NK-92 treated with Interleukin-12 subunit alpha and Interleukin-12 subunit beta, amount 100 ng/mL, for 24 hours (cell line): Measurements from ENCODE around the gene ATF2.
A peak's percentile ranks its signal among the peaks of the same experiment; 100 is the strongest.

Experiments used
- DNase-seq: peaks from one replicate; lab custom pipeline; 2025; lab: John Stamatoyannopoulos, UW

The ATF2 gene, protein sequence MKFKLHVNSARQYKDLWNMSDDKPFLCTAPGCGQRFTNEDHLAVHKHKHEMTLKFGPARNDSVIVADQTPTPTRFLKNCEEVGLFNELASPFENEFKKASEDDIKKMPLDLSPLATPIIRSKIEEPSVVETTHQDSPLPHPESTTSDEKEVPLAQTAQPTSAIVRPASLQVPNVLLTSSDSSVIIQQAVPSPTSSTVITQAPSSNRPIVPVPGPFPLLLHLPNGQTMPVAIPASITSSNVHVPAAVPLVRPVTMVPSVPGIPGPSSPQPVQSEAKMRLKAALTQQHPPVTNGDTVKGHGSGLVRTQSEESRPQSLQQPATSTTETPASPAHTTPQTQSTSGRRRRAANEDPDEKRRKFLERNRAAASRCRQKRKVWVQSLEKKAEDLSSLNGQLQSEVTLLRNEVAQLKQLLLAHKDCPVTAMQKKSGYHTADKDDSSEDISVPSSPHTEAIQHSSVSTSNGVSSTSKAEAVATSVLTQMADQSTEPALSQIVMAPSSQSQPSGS

GRCh38 chr2:175167792-175168563 is at the start of gene ATF2:
Gene ATF2 (minus strand): TSS chr2:175168203. CDS start chr2:175136443, 31,760 bp downstream.
- DNase-seq, result peak; percentile 99

- no peak for DNase-seq
Measured at GRCh38 chr2:175207741-175208438, 39.9 kb upstream of the ATF2 start.

- DNase-seq, result no peak
Measured at GRCh38 chr2:175206866-175207265, 38.9 kb upstream of the ATF2 start.

DNA sequence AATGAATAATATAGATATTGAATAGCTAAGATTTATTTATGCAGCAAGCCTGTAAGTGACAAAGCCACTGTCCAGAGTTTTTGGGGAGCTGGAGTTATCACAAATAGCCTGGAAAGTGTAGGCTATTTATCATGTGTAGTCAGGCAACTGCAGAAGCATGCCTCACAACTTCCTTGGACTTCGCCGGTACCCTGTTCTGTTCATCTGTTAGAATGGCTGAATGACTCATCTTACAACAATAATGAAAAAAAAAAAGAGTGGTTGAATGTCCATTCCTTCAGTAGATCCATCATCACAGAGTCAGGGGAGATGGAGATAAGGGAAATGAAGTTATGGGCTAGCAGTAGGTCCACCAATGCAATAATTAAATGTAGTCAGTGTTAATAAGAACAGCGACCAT is 37.5 kb upstream of the ATF2 start:
- DNase-seq, result no peak

DNA sequence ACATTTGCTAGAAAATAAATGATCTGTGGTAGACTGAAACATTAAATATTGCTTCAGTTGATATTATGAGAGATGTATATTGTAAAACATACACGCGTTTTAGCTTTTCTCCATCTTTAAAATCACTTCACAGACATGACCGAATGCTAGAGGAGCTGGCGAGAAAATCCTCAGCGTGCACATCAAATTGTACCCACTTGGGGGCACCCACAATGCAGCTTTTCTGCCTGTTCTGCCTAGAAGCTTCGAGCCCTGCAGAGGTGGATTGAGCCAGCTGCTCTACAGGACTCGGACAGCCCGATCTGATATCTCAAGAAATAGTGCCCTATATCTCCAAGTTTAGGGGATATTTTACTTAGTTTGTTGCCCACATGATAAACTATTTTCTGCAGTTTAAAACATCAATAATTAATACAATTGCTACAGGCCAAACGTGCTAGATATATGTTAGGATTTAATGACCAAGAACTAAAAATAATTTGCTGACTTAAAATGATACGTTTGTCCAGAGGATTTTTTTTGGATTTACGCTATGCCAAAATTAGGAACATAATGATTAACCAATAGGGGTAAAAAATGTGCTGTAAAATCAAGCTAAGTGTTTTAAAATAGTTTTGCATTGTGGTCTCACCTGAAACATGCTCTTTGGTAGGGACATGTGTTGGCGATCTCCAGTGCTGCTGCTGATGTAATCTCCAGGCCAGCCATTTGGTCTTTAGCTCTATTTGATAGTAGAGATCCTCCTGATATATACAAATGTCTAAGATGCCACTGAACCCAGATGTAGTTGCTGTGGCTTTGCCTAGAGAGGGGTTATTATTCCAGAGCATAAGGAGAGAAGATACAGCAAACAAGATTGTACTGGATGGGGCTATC is 35.9 kb upstream of the ATF2 start:
- DNase-seq, result peak; percentile 16

- DNase-seq, result no peak
Measured at GRCh38 chr2:175195012-175195411, 27.0 kb upstream of the ATF2 start.

GRCh38 chr2:175188761-175189160 is 20.8 kb upstream of the ATF2 start:
- DNase-seq, result no peak

DNA sequence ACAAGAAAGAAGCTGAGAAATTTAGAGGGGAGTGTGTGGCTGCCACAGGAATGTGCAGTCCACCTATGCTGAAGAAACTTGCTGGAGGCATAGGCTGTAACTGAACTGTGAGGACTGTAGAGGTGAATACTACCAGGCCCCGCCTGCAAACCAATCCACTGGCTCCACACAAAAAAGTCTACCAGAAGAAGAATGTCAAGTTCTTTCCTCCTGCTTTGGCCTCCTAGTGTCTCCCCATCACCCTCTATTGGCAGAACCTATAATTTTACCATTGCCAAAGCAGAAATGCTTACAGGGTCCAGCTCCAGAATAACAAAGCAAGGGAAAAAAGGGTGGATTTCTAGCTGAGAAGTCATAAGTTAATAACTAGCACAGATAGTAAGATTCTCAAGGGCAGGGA is 19.4 kb upstream of the ATF2 start:
- DNase-seq, result no peak

DNA sequence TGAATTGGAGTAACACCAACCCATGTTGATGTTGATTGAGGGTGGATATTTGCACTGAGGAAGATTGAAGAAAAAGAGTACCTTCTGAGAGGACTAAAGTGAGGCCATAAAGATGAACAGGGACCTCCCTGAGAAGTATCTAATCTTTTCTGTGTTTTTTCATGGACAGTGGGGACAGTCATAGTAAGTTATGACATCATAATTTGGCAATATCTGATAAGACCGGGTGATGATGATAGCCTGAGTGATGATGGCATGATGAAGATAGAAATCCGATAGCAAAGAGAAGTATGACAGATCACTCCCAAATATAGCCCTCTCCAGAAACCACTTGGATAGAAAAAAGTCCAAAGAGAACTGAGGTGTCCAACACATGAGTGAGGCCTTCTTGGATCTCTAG is 15.7 kb upstream of the ATF2 start:
- no peak for DNase-seq

DNA sequence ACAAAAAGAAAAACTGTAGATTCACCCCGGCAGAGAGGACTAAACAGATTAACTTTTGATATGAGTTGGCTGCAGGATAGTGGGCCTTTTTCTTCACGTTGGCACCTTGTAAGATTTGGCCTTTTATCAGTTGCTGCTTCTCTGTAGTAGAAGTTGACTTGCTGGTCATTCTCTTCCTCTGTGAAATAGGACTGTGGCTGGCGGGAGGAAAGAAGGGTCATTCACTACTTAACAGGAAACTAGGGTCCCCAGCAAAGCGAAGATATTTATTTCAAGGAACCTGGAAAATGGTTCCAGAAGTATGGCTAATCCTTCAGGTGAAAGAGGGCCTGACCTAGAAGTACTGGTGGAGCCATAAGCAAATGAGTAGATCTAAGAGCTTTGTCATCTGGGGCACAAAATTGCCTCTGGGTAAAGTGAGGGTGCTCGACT is 13.9 kb upstream of the ATF2 start:
- DNase-seq, result no peak

DNA sequence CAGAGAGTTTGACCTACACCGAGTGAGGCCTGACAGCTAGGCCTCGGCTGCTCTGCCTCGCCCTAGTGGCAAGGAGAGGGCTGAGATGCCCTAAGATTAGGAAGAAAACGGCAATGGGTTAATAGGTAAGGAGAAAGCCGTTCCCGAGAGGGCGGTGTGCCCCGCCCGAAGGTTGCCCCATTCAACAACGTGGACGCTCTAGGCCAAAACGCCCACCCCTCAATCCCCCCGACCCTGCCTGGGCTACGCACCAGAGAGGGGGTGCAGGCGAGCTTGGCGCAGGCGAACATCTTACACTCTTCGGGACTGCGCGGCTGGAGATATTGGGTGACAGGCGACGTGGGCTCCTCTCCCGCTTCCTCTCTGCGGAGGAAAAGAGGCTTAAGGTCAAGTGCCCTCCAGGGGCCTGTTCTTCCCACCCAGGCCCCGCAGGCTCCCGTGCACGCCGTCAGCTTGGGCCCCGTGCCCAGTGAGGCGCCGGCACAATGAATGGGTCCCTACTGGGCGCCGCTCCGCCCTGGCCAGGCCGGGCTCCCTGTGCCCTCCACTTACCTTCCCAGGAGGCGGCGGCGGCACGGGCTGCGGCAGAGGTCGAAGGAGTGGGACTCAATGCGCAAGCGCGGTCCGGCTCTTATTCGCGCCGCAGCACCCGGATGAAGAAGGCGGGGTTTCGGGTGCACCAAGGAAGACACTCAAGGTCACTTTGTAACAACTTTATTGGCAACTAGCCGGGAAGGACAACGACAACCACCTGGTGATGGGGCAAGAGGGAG is 13.3 kb upstream of the ATF2 start, which contains the start of gene ATP5MC3:
TSS of gene ATP5MC3 (minus strand) at position 607 of the 773 bp plus-strand sequence. CDS start at position 290, 317 bp downstream.
- peak; percentile 85 for DNase-seq

- peak; percentile 51 for DNase-seq
Measured at GRCh38 chr2:175180701-175181103, 12.7 kb upstream of the ATF2 start.

DNA sequence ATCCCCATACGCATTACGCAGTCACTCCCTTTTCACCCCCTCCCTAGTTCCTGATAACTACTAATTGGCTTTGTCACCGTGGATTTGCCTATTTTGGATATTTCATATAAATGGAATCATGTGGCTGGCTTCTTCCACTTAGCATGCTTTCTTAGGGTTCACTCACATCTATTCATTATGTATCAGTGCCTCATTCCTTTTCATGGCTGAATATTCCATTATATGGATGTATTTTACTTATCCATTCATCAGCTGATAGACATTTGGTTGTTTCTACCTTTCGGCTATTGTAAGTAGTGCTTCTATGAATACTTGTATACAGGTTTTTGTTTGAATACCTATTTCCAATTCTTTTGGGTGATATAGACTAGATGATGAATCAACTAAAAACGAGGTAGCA is 8.6 kb upstream of the ATF2 start:
- no peak for DNase-seq

- DNase-seq, result no peak
Measured at GRCh38 chr2:175175896-175176295, 7.9 kb upstream of the ATF2 start.

DNA sequence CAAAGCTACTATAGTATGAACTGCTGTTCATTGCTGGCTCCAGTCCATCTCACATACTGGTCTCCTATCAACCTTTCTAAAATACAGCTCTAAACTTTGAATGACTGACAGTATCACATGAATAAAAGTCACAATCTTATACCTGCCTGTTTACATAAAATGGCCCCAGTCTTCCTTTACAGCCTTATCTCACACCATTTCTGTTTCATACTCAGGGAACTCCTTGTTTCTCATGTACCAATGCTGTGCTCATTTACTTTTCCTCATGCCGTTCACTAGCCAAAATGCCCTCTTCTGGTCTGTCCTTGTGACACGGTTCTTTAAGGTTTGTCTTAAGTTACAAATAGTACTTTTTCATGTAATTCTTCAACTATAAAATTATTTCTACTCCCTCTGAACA is 7.3 kb upstream of the ATF2 start:
- no peak for DNase-seq

GRCh38 chr2:175170659-175171304 is 2.8 kb upstream of the ATF2 start:
- DNase-seq, result no peak

- no peak for DNase-seq
Measured at GRCh38 chr2:175169191-175169590, 1.2 kb upstream of the ATF2 start.

GRCh38 chr2:175168564-175168945 is 552 bp upstream of the ATF2 start:
- DNase-seq, result no peak

DNA sequence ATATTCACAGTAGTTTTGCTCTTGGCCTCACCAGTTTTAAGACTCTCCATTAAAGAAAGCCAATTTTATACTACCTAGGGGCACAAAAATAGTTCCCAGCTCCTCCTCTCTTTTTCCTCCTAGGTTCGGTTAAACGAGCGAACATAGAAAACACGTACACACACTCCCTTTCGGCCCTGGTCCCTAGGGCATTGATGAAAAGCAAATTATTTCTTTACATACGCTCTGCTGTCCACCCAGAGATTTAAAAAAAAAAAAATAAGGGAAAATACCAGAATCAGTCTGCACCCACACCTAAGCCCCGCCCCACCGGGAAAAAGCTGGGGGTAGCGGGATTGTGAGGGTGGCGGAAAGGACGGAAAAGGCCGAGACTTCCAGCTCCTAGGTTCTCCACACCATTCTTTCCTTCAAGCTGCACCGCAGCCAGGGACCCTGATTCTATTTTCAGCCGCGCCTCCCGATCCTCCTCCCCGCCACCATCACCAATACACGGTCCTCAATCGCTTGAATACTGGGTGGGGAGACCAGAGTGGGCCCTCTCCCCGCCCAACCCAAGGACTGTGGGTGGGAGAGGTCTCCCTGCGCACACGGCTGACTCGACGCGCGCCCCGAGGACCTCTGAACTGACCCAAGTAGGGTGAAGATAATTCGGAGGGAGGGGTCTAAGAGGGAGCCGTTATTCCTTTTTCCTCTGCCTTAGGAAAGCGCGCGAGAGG is 769 bp downstream of the ATF2 start:
- peak; percentile 46 for DNase-seq
